Tibial nerve (tissue), 3 donors: Measurements from ENCODE around the gene DENND1A.

ENCODE experiments used
- CTCF ChIP-seq, 5 experiments: fragments of 200-600 bp in 3 of 5; fragments of 450-650 bp in 2 of 5; sonication (generic) in 3 of 5; IDR thresholded peaks; one replicate each; pipeline ENCODE4 v1.5.1; 2016 to 2019; ENCODE audit warnings: antibody characterized with exemption in 5 of 5, mild to moderate bottlenecking in 3 of 5, moderate library complexity in 2 of 5
- POLR2A ChIP-seq, 2 donors: fragments of 450-650 bp; IDR thresholded peaks; one replicate each; pipeline ENCODE4 v1.6.1; 2017; ENCODE audit warnings: antibody characterized with exemption in 2 of 2, mild to moderate bottlenecking in 2 of 2, moderate library complexity in 2 of 2

GRCh38 chr9:123382653-123383511 lies 547.0 kb downstream of the DENND1A start:
- TF ChIP-seq CTCF (IDR thresholded peaks at IDR 0.05) (no peak), POLR2A (IDR thresholded peaks at IDR 0.05) (no peak)
